Measurements from ENCODE around the gene BAZ1A. TPM values are rescaled to one million over a fixed set of nuclear protein-coding genes. Genes with fewer than 3 reads are reported as not detected.

The BAZ1A gene
- total RNA-seq, 4 donors from 2014 or later: 22.7 to 86.7 (median 56.0) TPM

DNA sequence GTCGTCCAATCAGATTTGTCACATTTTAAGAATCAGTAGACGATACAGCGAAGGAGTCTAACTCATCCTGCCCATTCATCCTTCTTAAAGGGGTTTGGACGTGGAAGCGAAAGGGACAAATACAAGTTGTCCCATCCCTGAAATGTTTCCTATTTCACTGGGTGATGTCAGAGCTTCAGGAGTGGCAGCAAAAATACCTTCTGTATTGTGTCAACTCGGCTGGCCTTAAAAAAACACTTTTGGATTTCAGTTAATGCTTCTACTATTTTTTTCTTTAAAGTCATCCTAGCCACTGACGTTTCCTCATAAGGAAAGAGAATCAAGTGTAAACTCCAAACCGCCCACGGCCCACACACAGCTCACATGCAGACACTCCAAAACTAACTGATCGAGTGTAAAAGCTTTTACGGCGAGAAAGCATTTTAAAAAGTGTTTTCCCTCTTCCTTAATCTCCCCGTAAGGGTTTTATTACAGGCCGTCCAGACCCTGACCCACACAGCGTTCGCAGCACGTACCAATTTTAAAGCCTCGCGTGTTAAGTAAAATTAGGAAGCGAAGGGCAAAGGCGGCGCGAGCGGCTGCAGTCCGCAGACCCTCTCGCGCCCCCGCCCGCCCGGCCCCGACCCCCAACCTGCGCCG, 161.4 kb downstream of the BAZ1A start:
- ATAC-seq (ENCODE audit: low FRiP score): peak; percentile 35
- DNase-seq (ENCODE audit: low spot score): no peak
- TF ChIP-seq, protein P1, sequence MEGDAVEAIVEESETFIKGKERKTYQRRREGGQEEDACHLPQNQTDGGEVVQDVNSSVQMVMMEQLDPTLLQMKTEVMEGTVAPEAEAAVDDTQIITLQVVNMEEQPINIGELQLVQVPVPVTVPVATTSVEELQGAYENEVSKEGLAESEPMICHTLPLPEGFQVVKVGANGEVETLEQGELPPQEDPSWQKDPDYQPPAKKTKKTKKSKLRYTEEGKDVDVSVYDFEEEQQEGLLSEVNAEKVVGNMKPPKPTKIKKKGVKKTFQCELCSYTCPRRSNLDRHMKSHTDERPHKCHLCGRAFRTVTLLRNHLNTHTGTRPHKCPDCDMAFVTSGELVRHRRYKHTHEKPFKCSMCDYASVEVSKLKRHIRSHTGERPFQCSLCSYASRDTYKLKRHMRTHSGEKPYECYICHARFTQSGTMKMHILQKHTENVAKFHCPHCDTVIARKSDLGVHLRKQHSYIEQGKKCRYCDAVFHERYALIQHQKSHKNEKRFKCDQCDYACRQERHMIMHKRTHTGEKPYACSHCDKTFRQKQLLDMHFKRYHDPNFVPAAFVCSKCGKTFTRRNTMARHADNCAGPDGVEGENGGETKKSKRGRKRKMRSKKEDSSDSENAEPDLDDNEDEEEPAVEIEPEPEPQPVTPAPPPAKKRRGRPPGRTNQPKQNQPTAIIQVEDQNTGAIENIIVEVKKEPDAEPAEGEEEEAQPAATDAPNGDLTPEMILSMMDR (IDR thresholded peaks at IDR 0.05): no peak

DNA sequence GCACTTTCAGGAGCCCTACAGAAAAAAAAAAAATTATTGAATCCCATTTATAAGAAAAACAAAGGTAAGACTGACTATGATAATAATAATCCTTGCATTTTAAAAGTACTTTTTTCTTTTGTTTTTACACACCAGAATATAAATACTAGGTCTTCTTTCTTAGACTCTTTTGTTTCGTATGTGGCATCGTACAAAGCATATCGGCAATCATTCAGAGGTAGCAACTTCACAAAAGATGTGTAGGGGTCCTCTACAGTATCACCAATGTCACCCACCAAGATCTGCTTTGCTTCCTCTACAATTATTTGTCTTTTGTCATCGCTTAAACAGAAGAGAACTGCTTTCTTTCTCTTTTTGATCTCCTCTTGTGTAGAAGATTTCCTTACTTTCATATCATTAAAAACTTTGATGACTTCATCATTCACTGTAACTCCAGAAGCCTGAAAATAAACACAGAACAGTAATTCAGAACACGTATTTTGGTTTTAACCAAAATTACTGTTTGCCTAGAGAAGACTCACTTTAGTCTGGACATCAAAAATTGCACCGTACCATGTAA, 162.0 kb downstream of the BAZ1A start:
- ATAC-seq (ENCODE audit: low FRiP score) (no peak), DNase-seq (ENCODE audit: low spot score) (no peak)
- TF ChIP-seq, protein P1 (IDR thresholded peaks at IDR 0.05): no peak

DNA sequence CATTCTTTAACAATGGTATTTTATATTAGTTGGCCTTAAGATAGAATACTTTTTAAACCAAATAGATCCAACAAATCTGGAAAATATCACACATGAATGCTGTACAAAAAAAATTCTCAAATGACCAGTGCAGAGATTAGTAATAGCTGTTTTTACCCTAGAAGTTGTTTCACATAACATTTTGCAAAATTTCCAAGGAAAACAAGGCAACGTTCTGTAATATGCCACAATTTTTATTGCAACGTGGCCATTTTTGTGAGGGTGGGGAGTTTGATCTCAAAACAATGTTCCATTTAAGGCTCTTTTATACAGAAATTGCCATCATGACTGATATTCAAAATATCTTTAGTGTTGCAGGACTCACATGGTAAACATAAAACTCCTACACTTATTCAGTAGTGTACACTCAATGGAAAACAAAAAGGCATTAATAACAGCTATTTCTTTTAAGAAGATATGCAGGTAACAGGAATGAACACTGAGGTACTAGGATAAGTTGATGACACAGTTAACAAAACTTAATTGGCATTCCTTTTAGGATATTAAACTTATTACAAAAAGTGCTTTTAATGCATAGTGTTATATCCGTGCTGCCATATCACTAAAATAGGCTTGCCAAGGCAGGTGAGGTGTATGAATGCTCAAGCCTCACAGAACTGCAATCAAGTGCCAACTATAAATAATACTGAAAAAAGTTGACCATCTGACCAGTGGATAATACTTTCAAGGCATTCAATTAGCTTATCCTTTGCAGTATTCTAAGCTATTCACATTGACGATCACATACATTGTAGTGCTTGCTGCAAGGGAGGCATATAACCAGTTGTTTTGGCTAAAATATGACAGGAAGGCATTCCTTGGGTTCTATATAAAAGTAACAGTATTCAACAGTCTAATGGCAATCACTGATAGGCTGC, 163.1 kb downstream of the BAZ1A start:
- TF ChIP-seq, protein P1 (IDR thresholded peaks at IDR 0.05): no peak
- DNase-seq (ENCODE audit: low spot score) (no peak), ATAC-seq (ENCODE audit: low FRiP score) (no peak)

DNA sequence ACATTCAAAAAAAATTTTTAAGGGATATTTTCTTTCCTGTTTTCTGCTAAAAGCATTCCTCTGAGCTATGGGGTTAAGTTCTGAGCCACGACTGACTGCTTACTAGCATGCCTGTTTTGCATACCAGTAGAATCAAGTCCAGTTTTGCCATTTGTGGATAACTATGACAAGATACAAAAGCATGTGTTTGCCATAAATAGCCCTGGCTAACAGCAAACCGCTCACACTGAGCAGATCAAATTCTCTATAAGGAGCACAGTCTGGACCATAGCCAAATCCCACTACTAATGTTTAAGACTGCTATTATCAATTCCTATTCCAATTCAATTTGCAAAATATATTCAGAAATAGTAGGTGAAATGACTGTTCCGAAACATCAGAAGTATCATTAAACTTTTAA, 164.0 kb downstream of the BAZ1A start:
- no peak for ATAC-seq (ENCODE audit: low FRiP score)
- DNase-seq (ENCODE audit: low spot score): no peak
- TF ChIP-seq, protein P1 (IDR thresholded peaks at IDR 0.05): no peak

DNA sequence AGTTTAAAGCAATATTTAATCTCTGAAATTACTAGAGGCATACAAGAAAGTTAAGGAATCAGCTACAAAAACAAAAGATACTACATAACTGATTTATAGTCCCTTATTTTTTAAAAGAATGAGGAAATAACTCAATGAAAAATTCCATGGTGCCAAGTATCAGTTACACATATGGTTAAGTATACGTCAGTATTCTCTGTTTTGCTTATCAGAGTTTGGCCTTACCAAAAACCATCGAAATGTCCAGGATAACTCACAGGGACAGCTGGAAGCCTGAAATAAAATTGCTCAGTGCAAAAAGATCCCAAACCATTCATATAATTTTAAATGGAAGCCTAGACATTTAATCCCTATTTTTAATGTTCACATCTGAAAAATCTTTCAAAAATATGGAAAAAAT, 164.4 kb downstream of the BAZ1A start:
- TF ChIP-seq, protein P1 (IDR thresholded peaks at IDR 0.05): no peak
- DNase-seq (ENCODE audit: low spot score) (no peak), ATAC-seq (ENCODE audit: low FRiP score) (no peak)

DNA sequence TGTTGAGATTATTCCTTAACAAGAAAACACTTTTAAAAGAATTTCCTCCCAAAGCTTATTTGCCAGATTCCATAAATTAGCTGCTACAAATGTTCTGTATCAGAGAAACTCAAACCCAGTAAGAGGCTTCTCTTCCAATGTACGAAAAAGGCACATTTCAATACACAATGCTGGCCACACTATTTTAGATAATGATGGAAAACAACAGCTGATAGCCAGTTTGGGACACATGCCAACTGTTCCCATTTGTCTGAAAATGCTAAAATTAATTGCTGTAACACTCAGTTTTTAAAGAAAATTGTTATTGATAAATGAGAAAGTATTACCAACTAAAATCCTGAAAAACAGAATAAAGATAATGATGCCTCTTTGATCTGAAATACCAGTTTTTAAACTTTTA, 165.2 kb downstream of the BAZ1A start:
- TF ChIP-seq, protein P1 (IDR thresholded peaks at IDR 0.05): no peak
- no peak for DNase-seq (ENCODE audit: low spot score)
- ATAC-seq (ENCODE audit: low FRiP score): no peak
